Tibial nerve (tissue), 4 donors: ENCODE measurements around the gene PSMD9. TPM values are rescaled to one million over a fixed set of nuclear protein-coding genes. Genes with fewer than 3 reads are reported as not detected.

Source experiments
- DNase-seq, 2 donors: peaks; one replicate each; pipeline ENCODE4 v3.0.0-alpha.2; 2019; ENCODE audit warnings: low spot score in 2 of 2
- H3K27ac ChIP-seq, 4 donors: fragments of 200-600 bp; sonication (generic) in 3 of 4; one replicate each; pipeline ENCODE4 v1.5.1; 2017 to 2019; ENCODE audit warnings: mild to moderate bottlenecking in 1 of 4
- H3K27me3 ChIP-seq, 2 donors: fragments of 200-600 bp; sonication (generic) in 1 of 2; one replicate each; pipeline versions ENCODE4 v1.5.1 to v1.6.0; 2017 to 2019
- H3K36me3 ChIP-seq, 3 donors: fragments of 200-600 bp; sonication (generic); one replicate each; pipeline ENCODE4 v1.5.1; 2018 to 2019
- H3K4me1 ChIP-seq, 4 donors: fragments of 200-600 bp; sonication (generic) in 3 of 4; one replicate each; pipeline ENCODE4 v1.5.1; 2017 to 2019
- H3K4me3 ChIP-seq, 4 donors: fragments of 200-600 bp; sonication (generic) in 3 of 4; one replicate each; pipeline ENCODE4 v1.5.1; 2017 to 2019; ENCODE audit warnings: mild to moderate bottlenecking in 1 of 4, moderate library complexity in 1 of 4
- H3K9me3 ChIP-seq, 4 donors: fragments of 200-600 bp; sonication (generic) in 3 of 4; one replicate each; pipeline ENCODE4 v1.5.1; 2017 to 2019
- EP300 ChIP-seq, 2 donors: sonication (generic); formaldehyde crosslinking; IDR thresholded peaks; one replicate each; pipeline ENCODE4 v1.6.1; 2017; ENCODE audit warnings: antibody characterized with exemption in 2 of 2, mild to moderate bottlenecking in 1 of 2
- POLR2A ChIP-seq, 2 donors: fragments of 450-650 bp; IDR thresholded peaks; one replicate each; pipeline ENCODE4 v1.6.1; 2017; ENCODE audit warnings: antibody characterized with exemption in 2 of 2, mild to moderate bottlenecking in 2 of 2, moderate library complexity in 2 of 2
- WGBS, 2 donors: methylation state at CpG; one replicate each; pipeline ENCODE4 v1.1.5; 2018; 5-methylcytosine and 5-hydroxymethylcytosine counted together
- small RNA-seq: library from RNA; depleted of rRNA; stranded (forward); fragments of <200 nt; gene quantifications from one replicate; pipeline ENCODE3, GENCODE V24; 2016
- total RNA-seq, 4 donors: library from RNA; depleted of rRNA; stranded (reverse); fragments of >200 nt; gene quantifications; one replicate each; pipeline ENCODE4 v1.1.0, GENCODE V29; 2016
- TF ChIP-seq, protein P1 (sequence below), 5 experiments: fragments of 200-600 bp in 3 of 5; fragments of 450-650 bp in 2 of 5; sonication (generic) in 3 of 5; IDR thresholded peaks; one replicate each; pipeline ENCODE4 v1.5.1; 2016 to 2019; ENCODE audit warnings: antibody characterized with exemption in 5 of 5, mild to moderate bottlenecking in 3 of 5, moderate library complexity in 2 of 5

PSMD9 gene
- total RNA-seq, 4 donors from 2014 or later = 22.4 to 47.7 (median 42.8) TPM

DNA sequence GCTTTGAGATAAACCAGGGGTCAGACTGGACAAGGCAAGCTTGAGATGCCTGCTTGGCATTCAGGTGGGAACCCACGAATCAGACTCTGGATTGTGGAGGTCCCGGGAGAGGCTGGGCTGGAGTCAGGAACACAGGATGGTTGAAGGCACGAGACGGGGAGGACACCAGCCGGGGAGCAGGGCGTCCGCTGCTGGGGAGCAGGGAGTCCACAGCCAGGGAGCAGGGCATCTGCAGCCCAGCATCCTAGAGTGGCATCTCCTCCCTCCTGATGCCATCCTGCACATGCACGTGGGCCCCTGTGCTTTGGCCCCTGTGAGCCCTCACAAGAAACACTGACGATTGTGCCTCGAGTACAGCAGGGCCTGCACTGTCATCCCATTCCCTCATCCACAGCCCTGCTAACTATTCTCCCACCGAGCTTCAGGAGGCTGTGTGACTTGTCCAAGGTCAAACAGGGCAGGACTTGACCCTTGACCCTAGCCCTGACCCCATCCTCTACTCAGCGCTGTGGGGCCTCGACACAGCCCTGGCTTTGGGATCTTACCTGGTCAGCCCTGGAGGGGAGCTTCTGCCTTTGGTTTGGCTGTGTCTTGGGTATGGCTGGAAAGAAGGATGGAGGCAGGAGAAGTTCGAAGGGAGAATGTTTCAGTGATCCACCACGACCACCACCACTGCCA is 74.9 kb downstream of the PSMD9 start:
- Histone ChIP-seq H3K9me3 (no peaks in the 10 kb centered on the region), H3K36me3 (peaks cover 0 to 10% (median 0%) of the 10 kb centered on the region in 3 donors), H3K4me3 (no peak overlapping the region), H3K27me3 (no peaks in the 10 kb centered on the region), H3K27ac (no peak overlapping the region), H3K4me1 (no peaks in the 10 kb centered on the region)
- no peak for DNase-seq
- WGBS, 2 donors = 85 to 86% methylated on average over 14 to 15 of the region's 15 CpGs
- no peak for TF ChIP-seq EP300 (IDR thresholded peaks at IDR 0.05)
- TF ChIP-seq, protein P1, sequence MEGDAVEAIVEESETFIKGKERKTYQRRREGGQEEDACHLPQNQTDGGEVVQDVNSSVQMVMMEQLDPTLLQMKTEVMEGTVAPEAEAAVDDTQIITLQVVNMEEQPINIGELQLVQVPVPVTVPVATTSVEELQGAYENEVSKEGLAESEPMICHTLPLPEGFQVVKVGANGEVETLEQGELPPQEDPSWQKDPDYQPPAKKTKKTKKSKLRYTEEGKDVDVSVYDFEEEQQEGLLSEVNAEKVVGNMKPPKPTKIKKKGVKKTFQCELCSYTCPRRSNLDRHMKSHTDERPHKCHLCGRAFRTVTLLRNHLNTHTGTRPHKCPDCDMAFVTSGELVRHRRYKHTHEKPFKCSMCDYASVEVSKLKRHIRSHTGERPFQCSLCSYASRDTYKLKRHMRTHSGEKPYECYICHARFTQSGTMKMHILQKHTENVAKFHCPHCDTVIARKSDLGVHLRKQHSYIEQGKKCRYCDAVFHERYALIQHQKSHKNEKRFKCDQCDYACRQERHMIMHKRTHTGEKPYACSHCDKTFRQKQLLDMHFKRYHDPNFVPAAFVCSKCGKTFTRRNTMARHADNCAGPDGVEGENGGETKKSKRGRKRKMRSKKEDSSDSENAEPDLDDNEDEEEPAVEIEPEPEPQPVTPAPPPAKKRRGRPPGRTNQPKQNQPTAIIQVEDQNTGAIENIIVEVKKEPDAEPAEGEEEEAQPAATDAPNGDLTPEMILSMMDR (IDR thresholded peaks at IDR 0.05) = no peak
- TF ChIP-seq POLR2A (IDR thresholded peaks at IDR 0.05) = no peak

DNA sequence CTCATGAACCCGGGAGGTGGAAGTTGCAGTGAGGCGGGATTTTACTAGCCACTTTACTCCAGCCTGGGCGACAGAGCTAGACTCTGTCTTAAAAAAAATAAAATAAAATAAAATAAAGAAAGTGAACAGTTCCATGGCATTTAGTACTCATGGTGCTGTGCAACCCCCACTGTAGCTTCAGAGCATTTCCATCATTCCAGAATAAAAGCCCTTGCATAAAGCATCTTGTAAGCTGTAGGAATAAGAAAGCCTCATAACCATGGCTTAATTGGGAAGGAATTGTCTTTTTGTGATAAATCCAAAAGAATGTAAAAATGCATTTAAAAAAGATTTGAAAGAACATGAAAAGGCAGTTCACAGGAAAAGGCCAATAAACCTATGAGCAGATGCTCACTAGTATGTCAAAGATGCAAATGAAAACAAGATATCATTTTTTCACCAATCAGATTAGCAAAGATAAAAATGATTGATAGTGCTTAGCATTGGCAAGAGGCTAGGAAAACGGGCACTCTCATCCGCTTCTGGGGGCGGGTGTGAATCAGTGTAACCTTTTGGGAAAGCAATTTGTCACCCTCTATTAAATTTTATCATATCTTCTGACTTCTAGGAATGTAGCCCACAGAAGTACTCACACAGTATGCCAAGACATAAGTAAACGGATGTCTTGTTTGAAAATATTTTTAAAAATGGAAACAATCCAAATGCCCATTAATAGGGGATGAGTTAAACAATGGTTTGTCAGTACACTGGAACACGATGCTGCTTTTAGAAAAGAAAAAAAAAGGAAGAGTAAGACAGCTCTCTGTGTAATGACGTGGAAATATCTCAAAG is 76.4 kb downstream of the PSMD9 start:
- WGBS, 2 donors = 45 to 49% methylated on average over 9 of the region's 9 CpGs
- Histone ChIP-seq H3K4me3 (no peak overlapping the region), H3K9me3 (no peaks in the 10 kb centered on the region), H3K27ac (no peak overlapping the region), H3K4me1 (no peaks in the 10 kb centered on the region), H3K27me3 (no peaks in the 10 kb centered on the region), H3K36me3 (peaks cover 0 to 10% (median 0%) of the 10 kb centered on the region in 3 donors)
- no peak for DNase-seq
- no peak for TF ChIP-seq EP300 (IDR thresholded peaks at IDR 0.05)
- TF ChIP-seq, protein P1 (IDR thresholded peaks at IDR 0.05) = no peak
- no peak for TF ChIP-seq POLR2A (IDR thresholded peaks at IDR 0.05)

- no peak for TF ChIP-seq POLR2A (IDR thresholded peaks at IDR 0.05)
- TF ChIP-seq EP300 (IDR thresholded peaks at IDR 0.05) = no peak
- TF ChIP-seq, protein P1 (IDR thresholded peaks at IDR 0.05) = no peak
- no peaks in the 10 kb centered on the region for H3K9me3 ChIP-seq
- no peak overlapping the region for H3K4me3 ChIP-seq
- no peaks in the 10 kb centered on the region for H3K27me3 ChIP-seq
- H3K27ac ChIP-seq = no peak overlapping the region
- WGBS, 2 donors = 93% methylated on average over 5 of the region's 5 CpGs
- peaks cover 0 to 7% (median 0%) of the 10 kb centered on the region in 3 donors for H3K36me3 ChIP-seq
- H3K4me1 ChIP-seq = no peaks in the 10 kb centered on the region
- DNase-seq = no peak
Observed at GRCh38 chr12:121966959-121967358, 78.4 kb downstream of the PSMD9 start.

Small RNA genes within 50 kb of the gene (small RNA-seq; reads per million reads assigned to genes)
- gene AC069503.3 = not detected
- gene RF00017 = not detected
- gene RNU7-170P = not detected

Other genes starting within 250 kb of the PSMD9 start
- gene MORN3, start 219.1 kb upstream of the PSMD9 start, total RNA-seq = under 1 TPM in 1 of 4 donors, not detected in 3; under 0.01 TPM
- gene TMEM120B, start 176.0 kb upstream of the PSMD9 start, total RNA-seq = 10 to 100 TPM; 10.1 to 13.9 (median 11.5) TPM
- 10 to 100 TPM; 14.1 to 24.3 (median 18.1) TPM for gene RHOF, start 95.1 kb upstream of the PSMD9 start, total RNA-seq
- gene SETD1B, start 84.8 kb upstream of the PSMD9 start, total RNA-seq = 10 to 100 TPM in 3 of 4 donors, 1 to 10 TPM in 1; 9.4 to 18.3 (median 12.2) TPM
- 1 to 10 TPM in 1 of 4 donors, under 1 TPM in 1, not detected in 2; 0.63 to 1.1 TPM for gene HPD, start 29.9 kb upstream of the PSMD9 start, total RNA-seq
- gene CFAP251, start 29.8 kb downstream of the PSMD9 start, total RNA-seq = 1 to 10 TPM; 3.0 to 5.4 (median 3.9) TPM
- gene BCL7A, start 133.1 kb downstream of the PSMD9 start, total RNA-seq = 10 to 100 TPM in 1 of 4 donors, 1 to 10 TPM in 3; 2.4 to 10.7 (median 5.1) TPM
- gene MLXIP, start 190.0 kb downstream of the PSMD9 start, total RNA-seq = 10 to 100 TPM; 22.1 to 57.0 (median 27.1) TPM